A673 (cell line): ENCODE results near the gene CD4. TPM values are rescaled to one million over a fixed set of nuclear protein-coding genes. Genes with fewer than 3 reads are reported as not detected.

Source experiments
- BruUV-seq: library from RNA; stranded (reverse); fragments of 400-500 nt; replicated peaks from 2 replicates; lab custom pipeline; 2021; lab: Mats Ljungman, UMichigan
- CTCF ChIA-PET: fragments of 300-600 bp; sonication (Branson Sonifier 250); formaldehyde crosslinking; loops from one replicate; lab custom pipeline; 2022; ENCODE audit warnings: antibody characterized with exemption; lab: Charles Lee
- POLR2A ChIA-PET: fragments of 300-600 bp; sonication (Branson Sonifier 250); formaldehyde crosslinking; loops from one replicate; lab custom pipeline; 2022; ENCODE audit warnings: antibody characterized with exemption; ENCODE audit not compliant: low non-redundant PET; lab: Charles Lee
- DNase-seq: peaks from one replicate; pipeline ENCODE4 v3.0.0-alpha.2; 2015; ENCODE audit warnings: low spot score
- H3K27ac ChIP-seq: fragments of 200-600 bp; sonication (generic); 2 replicates; pipeline ENCODE4 v1.5.1; 2016; ENCODE audit warnings: mixed run types, low read depth, mild to moderate bottlenecking, mixed read lengths, antibody characterized with exemption, low read length; ENCODE audit not compliant: poor library complexity, severe bottlenecking
- H3K27me3 ChIP-seq: fragments of 200-600 bp; sonication (generic); replicated peaks from 2 replicates; pipeline ENCODE4 v1.6.1; 2017; ENCODE audit warnings: mixed run types, low read depth, mild to moderate bottlenecking, mixed read lengths, antibody characterized with exemption, low read length; ENCODE audit not compliant: insufficient read depth, poor library complexity
- H3K36me3 ChIP-seq: fragments of 200-600 bp; sonication (generic); 2 replicates; pipeline ENCODE4 v1.6.1; 2016; ENCODE audit warnings: mixed run types, mild to moderate bottlenecking, mixed read lengths, antibody characterized with exemption, low read length; ENCODE audit not compliant: insufficient read depth, poor library complexity, severe bottlenecking
- H3K4me1 ChIP-seq: fragments of 200-600 bp; sonication (generic); 2 replicates; pipeline ENCODE4 v1.6.1; 2017; ENCODE audit warnings: mixed run types, mild to moderate bottlenecking, mixed read lengths, antibody characterized with exemption, low read length; ENCODE audit not compliant: insufficient read depth, poor library complexity, severe bottlenecking
- H3K4me3 ChIP-seq: fragments of 200-600 bp; sonication (generic); 2 replicates; pipeline ENCODE4 v1.5.1; 2016; ENCODE audit warnings: low read depth, mixed run types, mild to moderate bottlenecking, mixed read lengths, low read length; ENCODE audit not compliant: poor library complexity, severe bottlenecking
- H3K9me3 ChIP-seq: fragments of 200-600 bp; sonication (generic); 2 replicates; pipeline ENCODE4 v1.6.1; 2016; ENCODE audit warnings: mixed run types, low read depth, mild to moderate bottlenecking, mixed read lengths, antibody characterized with exemption, low read length; ENCODE audit not compliant: poor library complexity, severe bottlenecking
- EZH2 ChIP-seq: fragments of 200-600 bp; sonication (generic); IDR thresholded peaks from 2 replicates; pipeline ENCODE4 v1.6.1; 2017; ENCODE audit warnings: borderline replicate concordance, low read depth, mild to moderate bottlenecking, mixed read lengths, antibody characterized with exemption, low read length; ENCODE audit not compliant: poor library complexity, severe bottlenecking
- intact Hi-C: fragments of 100-400 bp; cut with micrococcal nuclease; formaldehyde crosslinking; loops from one replicate; pipeline ENCODE4 v1.10.0; 2022; ENCODE audit not compliant: unreplicated experiment
- total RNA-seq: library from RNA; stranded (reverse); gene quantifications from 2 replicates; pipeline ENCODE4 v1.2.3, GENCODE V29; 2021
- TF ChIP-seq, protein P1 (sequence below): fragments of 300-800, 200-600 bp; sonication (generic); conservative IDR thresholded peaks from 2 replicates; pipeline ENCODE4 v1.5.1; 2017; ENCODE audit warnings: low read depth, mild to moderate bottlenecking, antibody characterized with exemption, low read length, moderate library complexity, mixed read lengths

The CD4 gene
- total RNA-seq, 1 experiment from 2014 or later: not detected

- BruUV-seq: no TSS peak
- DNase-seq: no peak
- POLR2A ChIA-PET: interaction anchor here (0.6 kb wide), 1 partner anchor 77 kb away, joined by 15 read pairs; no protein-coding TSS in a partner anchor
Observed at GRCh38 chr12:6786416-6787094, 2.8 kb upstream of the CD4 start.

GRCh38 chr12:6787309-6787708, 2.0 kb upstream of the CD4 start:
- POLR2A ChIA-PET: interaction anchor here (0.6 kb wide), 1 partner anchor 77 kb away, joined by 15 read pairs; no protein-coding TSS in a partner anchor

More at GRCh38 chr12:6786416-6787094, 2.8 kb upstream of the CD4 start:
- H3K9me3 ChIP-seq: no peaks in the 10 kb centered on the region
- intact Hi-C loops: no loop called here
- no peaks in the 10 kb centered on the region for H3K4me1 ChIP-seq
- H3K27me3 ChIP-seq: no peaks in the 10 kb centered on the region
- no peak overlapping the region for H3K27ac ChIP-seq
- TF ChIP-seq, protein P1, sequence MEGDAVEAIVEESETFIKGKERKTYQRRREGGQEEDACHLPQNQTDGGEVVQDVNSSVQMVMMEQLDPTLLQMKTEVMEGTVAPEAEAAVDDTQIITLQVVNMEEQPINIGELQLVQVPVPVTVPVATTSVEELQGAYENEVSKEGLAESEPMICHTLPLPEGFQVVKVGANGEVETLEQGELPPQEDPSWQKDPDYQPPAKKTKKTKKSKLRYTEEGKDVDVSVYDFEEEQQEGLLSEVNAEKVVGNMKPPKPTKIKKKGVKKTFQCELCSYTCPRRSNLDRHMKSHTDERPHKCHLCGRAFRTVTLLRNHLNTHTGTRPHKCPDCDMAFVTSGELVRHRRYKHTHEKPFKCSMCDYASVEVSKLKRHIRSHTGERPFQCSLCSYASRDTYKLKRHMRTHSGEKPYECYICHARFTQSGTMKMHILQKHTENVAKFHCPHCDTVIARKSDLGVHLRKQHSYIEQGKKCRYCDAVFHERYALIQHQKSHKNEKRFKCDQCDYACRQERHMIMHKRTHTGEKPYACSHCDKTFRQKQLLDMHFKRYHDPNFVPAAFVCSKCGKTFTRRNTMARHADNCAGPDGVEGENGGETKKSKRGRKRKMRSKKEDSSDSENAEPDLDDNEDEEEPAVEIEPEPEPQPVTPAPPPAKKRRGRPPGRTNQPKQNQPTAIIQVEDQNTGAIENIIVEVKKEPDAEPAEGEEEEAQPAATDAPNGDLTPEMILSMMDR: no peak
- TF ChIP-seq EZH2: no peak
- no peak overlapping the region for H3K4me3 ChIP-seq
- CTCF ChIA-PET: no interaction called here
- H3K36me3 ChIP-seq: no peaks in the 10 kb centered on the region

DNA sequence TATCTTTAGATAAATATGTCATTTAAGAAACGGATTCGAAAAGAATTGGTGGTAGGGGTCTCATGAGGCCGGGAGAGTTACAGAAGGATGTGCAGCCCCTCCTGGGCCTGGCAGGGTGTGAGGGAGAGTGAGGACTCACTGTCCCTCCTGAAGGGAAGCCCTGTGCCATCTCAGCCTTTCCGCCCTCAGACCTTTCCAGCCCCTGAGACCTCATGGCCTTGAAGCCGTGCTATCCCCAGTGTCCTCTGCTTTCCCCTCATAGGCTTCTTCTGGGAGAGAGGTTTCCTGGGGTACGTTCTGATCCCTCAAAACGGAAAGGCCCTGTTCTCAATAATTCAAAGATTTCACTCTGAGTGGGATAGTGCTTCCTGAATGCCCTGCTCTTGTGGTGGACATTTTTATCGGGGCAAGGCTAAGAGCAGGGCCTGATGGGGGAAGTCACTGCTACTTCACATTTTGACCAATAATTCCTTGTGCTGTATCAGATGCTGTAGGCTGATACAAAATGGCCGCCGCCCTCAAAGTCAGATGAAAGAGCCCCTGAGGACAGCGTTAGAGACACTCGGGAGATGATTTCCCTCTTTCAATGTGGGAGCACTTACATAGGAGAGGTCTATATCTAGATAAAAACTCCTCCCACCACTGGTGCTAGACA, 1.3 kb downstream of the CD4 start:
- H3K27ac ChIP-seq: no peak overlapping the region
- TF ChIP-seq, protein P1: no peak
- no peak for TF ChIP-seq EZH2
- POLR2A ChIA-PET: no interaction called here
- H3K36me3 ChIP-seq: no peaks in the 10 kb centered on the region
- CTCF ChIA-PET: no interaction called here
- no peak for DNase-seq
- no peaks in the 10 kb centered on the region for H3K4me1 ChIP-seq
- no peaks in the 10 kb centered on the region for H3K27me3 ChIP-seq
- H3K4me3 ChIP-seq: no peak overlapping the region
- intact Hi-C loops: no loop called here
- no peaks in the 10 kb centered on the region for H3K9me3 ChIP-seq
- BruUV-seq: no TSS peak

More at GRCh38 chr12:6787309-6787708, 2.0 kb upstream of the CD4 start:
- Histone ChIP-seq H3K4me3 (no peak overlapping the region), H3K27ac (no peak overlapping the region), H3K36me3 (no peaks in the 10 kb centered on the region), H3K9me3 (no peaks in the 10 kb centered on the region), H3K27me3 (no peaks in the 10 kb centered on the region), H3K4me1 (no peaks in the 10 kb centered on the region)
- no peak for TF ChIP-seq EZH2
- TF ChIP-seq, protein P1: no peak
- intact Hi-C loops: no loop called here
- DNase-seq: no peak
- CTCF ChIA-PET: no interaction called here
- no TSS peak for BruUV-seq
